ENCODE results near the gene NHLRC2. TPM values are rescaled to one million over a fixed set of nuclear protein-coding genes. Genes with fewer than 3 reads are reported as not detected.

The NHLRC2 gene
- total and polyA plus RNA-seq, 2 experiments from 2014 or later: 15.5 to 28.1 TPM

DNA sequence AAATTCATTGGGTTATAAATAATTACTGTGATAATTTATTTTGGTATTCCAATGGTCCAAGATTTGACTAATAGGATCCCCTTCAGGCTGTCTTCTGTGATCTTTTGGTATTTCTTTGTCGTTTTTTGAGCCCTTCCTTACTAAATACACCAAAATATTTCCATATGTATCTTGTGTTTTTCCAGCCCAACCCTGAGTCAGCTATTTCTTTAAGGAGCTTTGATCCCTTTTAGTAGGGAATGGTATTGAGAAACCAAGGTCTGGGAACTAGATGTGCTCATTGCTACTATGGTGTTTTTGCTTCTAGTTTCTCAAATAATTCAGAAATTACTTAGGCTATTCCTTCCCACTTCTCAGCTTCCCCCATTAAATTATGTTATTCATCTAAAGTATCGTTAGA lies 15.3 kb downstream of the NHLRC2 start:
- H3F3A ChIP-seq (replicated peaks; ENCODE audit: low read depth): no peaks in the 10 kb centered on the region
- H3K4me1 ChIP-seq (ENCODE audit: insufficient read depth): no peaks in the 10 kb centered on the region
- H3K4me3 Mint-ChIP-seq: no peak overlapping the region
- ATAC-seq (no peak), DNase-seq (ENCODE audit: low spot score) (no peak)
- H4K20me1 ChIP-seq (replicated peaks; ENCODE audit: insufficient read depth): peaks cover 8% of the 10 kb centered on the region; the same call in 1 of the 2 replicates
- no peaks in the 10 kb centered on the region for H3K4me1 Mint-ChIP-seq
- H3K27me3 Mint-ChIP-seq (ENCODE audit: insufficient read depth, low read depth, poor library complexity): no peaks in the 10 kb centered on the region
- H3K79me2 ChIP-seq (replicated peaks; ENCODE audit: insufficient read depth): peaks cover 89% of the 10 kb centered on the region
- no peak overlapping the region for H2AFZ ChIP-seq
- no peak overlapping the region for H3K27ac Mint-ChIP-seq
- no peaks in the 10 kb centered on the region for H3K9me2 ChIP-seq (ENCODE audit: insufficient read depth)
- H3K4me2 ChIP-seq: no peak overlapping the region
- no peak overlapping the region for H3K4me3 ChIP-seq
- H3K36me3 Mint-ChIP-seq (ENCODE audit: low read depth): peaks cover 13% of the 10 kb centered on the region
- H3K27ac ChIP-seq (ENCODE audit: low read depth): no peak overlapping the region
- H3K9me3 Mint-ChIP-seq: peaks cover 8% of the 10 kb centered on the region; the same call in 2 of the 3 replicates
- no peaks in the 10 kb centered on the region for H3K36me3 ChIP-seq (ENCODE audit: insufficient read depth)
- TF ChIP-seq EZH2 (IDR thresholded peaks at IDR 0.05; ENCODE audit: low read depth, unreplicated experiment) (no peak), EZH2phosphoT487 (IDR thresholded peaks at IDR 0.05; ENCODE audit: unreplicated experiment) (no peak), NANOG (IDR thresholded peaks at IDR 0.05; ENCODE audit: borderline replicate concordance) (no peak), ZNF331 (CRISPR knock-in tag; IDR thresholded peaks at IDR 0.05; ENCODE audit: low read depth) (no peak), CREB1 (CRISPR knock-in tag; IDR thresholded peaks at IDR 0.05; ENCODE audit: low read depth) (no peak), ZNF114 (CRISPR knock-in tag; IDR thresholded peaks at IDR 0.05) (no peak), STAT1 (IDR thresholded peaks at IDR 0.05; ENCODE audit: unreplicated experiment) (no peak), POLR2AphosphoS5 (IDR thresholded peaks at IDR 0.05; ENCODE audit: low read depth) (no peak), JUNB (IDR thresholded peaks at IDR 0.05; ENCODE audit: unreplicated experiment) (no peak)
- TF ChIP-seq, protein P1, sequence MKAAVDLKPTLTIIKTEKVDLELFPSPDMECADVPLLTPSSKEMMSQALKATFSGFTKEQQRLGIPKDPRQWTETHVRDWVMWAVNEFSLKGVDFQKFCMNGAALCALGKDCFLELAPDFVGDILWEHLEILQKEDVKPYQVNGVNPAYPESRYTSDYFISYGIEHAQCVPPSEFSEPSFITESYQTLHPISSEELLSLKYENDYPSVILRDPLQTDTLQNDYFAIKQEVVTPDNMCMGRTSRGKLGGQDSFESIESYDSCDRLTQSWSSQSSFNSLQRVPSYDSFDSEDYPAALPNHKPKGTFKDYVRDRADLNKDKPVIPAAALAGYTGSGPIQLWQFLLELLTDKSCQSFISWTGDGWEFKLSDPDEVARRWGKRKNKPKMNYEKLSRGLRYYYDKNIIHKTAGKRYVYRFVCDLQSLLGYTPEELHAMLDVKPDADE (IDR thresholded peaks at IDR 0.05): no peak
- TF ChIP-seq, protein P2, sequence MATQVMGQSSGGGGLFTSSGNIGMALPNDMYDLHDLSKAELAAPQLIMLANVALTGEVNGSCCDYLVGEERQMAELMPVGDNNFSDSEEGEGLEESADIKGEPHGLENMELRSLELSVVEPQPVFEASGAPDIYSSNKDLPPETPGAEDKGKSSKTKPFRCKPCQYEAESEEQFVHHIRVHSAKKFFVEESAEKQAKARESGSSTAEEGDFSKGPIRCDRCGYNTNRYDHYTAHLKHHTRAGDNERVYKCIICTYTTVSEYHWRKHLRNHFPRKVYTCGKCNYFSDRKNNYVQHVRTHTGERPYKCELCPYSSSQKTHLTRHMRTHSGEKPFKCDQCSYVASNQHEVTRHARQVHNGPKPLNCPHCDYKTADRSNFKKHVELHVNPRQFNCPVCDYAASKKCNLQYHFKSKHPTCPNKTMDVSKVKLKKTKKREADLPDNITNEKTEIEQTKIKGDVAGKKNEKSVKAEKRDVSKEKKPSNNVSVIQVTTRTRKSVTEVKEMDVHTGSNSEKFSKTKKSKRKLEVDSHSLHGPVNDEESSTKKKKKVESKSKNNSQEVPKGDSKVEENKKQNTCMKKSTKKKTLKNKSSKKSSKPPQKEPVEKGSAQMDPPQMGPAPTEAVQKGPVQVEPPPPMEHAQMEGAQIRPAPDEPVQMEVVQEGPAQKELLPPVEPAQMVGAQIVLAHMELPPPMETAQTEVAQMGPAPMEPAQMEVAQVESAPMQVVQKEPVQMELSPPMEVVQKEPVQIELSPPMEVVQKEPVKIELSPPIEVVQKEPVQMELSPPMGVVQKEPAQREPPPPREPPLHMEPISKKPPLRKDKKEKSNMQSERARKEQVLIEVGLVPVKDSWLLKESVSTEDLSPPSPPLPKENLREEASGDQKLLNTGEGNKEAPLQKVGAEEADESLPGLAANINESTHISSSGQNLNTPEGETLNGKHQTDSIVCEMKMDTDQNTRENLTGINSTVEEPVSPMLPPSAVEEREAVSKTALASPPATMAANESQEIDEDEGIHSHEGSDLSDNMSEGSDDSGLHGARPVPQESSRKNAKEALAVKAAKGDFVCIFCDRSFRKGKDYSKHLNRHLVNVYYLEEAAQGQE (IDR thresholded peaks at IDR 0.05; ENCODE audit: unreplicated experiment): no peak
- TF ChIP-seq, protein P3, sequence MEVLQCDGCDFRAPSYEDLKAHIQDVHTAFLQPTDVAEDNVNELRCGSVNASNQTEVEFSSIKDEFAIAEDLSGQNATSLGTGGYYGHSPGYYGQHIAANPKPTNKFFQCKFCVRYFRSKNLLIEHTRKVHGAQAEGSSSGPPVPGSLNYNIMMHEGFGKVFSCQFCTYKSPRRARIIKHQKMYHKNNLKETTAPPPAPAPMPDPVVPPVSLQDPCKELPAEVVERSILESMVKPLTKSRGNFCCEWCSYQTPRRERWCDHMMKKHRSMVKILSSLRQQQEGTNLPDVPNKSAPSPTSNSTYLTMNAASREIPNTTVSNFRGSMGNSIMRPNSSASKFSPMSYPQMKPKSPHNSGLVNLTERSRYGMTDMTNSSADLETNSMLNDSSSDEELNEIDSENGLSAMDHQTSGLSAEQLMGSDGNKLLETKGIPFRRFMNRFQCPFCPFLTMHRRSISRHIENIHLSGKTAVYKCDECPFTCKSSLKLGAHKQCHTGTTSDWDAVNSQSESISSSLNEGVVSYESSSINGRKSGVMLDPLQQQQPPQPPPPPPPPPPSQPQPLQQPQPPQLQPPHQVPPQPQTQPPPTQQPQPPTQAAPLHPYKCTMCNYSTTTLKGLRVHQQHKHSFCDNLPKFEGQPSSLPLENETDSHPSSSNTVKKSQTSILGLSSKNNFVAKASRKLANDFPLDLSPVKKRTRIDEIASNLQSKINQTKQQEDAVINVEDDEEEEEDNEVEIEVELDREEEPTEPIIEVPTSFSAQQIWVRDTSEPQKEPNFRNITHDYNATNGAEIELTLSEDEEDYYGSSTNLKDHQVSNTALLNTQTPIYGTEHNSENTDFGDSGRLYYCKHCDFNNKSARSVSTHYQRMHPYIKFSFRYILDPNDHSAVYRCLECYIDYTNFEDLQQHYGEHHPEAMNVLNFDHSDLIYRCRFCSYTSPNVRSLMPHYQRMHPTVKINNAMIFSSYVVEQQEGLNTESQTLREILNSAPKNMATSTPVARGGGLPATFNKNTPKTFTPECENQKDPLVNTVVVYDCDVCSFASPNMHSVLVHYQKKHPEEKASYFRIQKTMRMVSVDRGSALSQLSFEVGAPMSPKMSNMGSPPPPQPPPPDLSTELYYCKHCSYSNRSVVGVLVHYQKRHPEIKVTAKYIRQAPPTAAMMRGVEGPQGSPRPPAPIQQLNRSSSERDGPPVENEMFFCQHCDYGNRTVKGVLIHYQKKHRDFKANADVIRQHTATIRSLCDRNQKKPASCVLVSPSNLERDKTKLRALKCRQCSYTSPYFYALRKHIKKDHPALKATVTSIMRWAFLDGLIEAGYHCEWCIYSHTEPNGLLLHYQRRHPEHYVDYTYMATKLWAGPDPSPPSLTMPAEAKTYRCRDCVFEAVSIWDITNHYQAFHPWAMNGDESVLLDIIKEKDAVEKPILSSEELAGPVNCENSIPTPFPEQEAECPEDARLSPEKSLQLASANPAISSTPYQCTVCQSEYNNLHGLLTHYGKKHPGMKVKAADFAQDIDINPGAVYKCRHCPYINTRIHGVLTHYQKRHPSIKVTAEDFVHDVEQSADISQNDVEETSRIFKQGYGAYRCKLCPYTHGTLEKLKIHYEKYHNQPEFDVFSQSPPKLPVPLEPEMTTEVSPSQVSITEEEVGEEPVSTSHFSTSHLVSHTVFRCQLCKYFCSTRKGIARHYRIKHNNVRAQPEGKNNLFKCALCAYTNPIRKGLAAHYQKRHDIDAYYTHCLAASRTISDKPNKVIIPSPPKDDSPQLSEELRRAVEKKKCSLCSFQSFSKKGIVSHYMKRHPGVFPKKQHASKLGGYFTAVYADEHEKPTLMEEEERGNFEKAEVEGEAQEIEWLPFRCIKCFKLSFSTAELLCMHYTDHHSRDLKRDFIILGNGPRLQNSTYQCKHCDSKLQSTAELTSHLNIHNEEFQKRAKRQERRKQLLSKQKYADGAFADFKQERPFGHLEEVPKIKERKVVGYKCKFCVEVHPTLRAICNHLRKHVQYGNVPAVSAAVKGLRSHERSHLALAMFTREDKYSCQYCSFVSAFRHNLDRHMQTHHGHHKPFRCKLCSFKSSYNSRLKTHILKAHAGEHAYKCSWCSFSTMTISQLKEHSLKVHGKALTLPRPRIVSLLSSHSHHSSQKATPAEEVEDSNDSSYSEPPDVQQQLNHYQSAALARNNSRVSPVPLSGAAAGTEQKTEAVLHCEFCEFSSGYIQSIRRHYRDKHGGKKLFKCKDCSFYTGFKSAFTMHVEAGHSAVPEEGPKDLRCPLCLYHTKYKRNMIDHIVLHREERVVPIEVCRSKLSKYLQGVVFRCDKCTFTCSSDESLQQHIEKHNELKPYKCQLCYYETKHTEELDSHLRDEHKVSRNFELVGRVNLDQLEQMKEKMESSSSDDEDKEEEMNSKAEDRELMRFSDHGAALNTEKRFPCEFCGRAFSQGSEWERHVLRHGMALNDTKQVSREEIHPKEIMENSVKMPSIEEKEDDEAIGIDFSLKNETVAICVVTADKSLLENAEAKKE (CRISPR knock-in tag; IDR thresholded peaks at IDR 0.05): no peak
- TF ChIP-seq, protein P4, sequence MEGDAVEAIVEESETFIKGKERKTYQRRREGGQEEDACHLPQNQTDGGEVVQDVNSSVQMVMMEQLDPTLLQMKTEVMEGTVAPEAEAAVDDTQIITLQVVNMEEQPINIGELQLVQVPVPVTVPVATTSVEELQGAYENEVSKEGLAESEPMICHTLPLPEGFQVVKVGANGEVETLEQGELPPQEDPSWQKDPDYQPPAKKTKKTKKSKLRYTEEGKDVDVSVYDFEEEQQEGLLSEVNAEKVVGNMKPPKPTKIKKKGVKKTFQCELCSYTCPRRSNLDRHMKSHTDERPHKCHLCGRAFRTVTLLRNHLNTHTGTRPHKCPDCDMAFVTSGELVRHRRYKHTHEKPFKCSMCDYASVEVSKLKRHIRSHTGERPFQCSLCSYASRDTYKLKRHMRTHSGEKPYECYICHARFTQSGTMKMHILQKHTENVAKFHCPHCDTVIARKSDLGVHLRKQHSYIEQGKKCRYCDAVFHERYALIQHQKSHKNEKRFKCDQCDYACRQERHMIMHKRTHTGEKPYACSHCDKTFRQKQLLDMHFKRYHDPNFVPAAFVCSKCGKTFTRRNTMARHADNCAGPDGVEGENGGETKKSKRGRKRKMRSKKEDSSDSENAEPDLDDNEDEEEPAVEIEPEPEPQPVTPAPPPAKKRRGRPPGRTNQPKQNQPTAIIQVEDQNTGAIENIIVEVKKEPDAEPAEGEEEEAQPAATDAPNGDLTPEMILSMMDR (conservative IDR thresholded peaks at IDR 0.05; ENCODE audit: low read depth in 2 of 2): no peak
- H3K27me3 ChIP-seq (ENCODE audit: insufficient read depth): no peaks in the 10 kb centered on the region

Data from GM23338 (cell line).